K562 (cell line): ENCODE measurements around the gene DNAJC12. TPM values are rescaled to one million over a fixed set of nuclear protein-coding genes. Genes with fewer than 3 reads are reported as not detected.
"Not testable (repeated sequence)": the region's sequence is repeated elsewhere in the genome, so short reads cannot be mapped to it uniquely, and the experiment has no call there.

Experiments
- ARID1B ChIP-seq: fragments of 450-650 bp; IDR thresholded peaks from 2 replicates; pipeline ENCODE4 v1.6.1; 2016; ENCODE audit warnings: antibody characterized with exemption, mild to moderate bottlenecking, inconsistent platforms
- CEBPB ChIP-seq: fragments of 450-650 bp; IDR thresholded peaks from 2 replicates; pipeline ENCODE4 v1.6.1; 2016; ENCODE audit warnings: missing genetic modification characterization, missing compliant biosample characterization
- CEBPG ChIP-seq, 3 experiments: fragments of 200-800 bp in 1 of 3; sonication (Bioruptor generic) in 1 of 3; sonication (generic) in 1 of 3; formaldehyde crosslinking in 1 of 3; IDR thresholded peaks in 2 of 3; conservative IDR thresholded peaks in 1 of 3; 2 replicates each; pipeline versions ENCODE4 v1.6.1 to v1.8.0; 2016 to 2022; ENCODE audit warnings: missing compliant biosample characterization in 2 of 3, missing genetic modification characterization in 2 of 3, mild to moderate bottlenecking in 1 of 3, missing genetic modification reagents in 1 of 3
- DACH1 ChIP-seq: fragments of 450-650 bp; IDR thresholded peaks from 2 replicates; pipeline ENCODE4 v1.6.1; 2018; ENCODE audit not compliant: partially characterized antibody
- GATAD2B ChIP-seq: fragments of 450-650 bp; IDR thresholded peaks from 2 replicates; pipeline ENCODE4 v1.6.1; 2017; ENCODE audit warnings: mild to moderate bottlenecking, borderline replicate concordance
- HDAC3 ChIP-seq: fragments of 450-650 bp; IDR thresholded peaks from 2 replicates; pipeline ENCODE4 v1.6.1; 2018; ENCODE audit warnings: borderline replicate concordance, mild to moderate bottlenecking, moderate library complexity; ENCODE audit not compliant: partially characterized antibody
- HMG20A ChIP-seq: fragments of 450-650 bp; formaldehyde crosslinking; conservative IDR thresholded peaks from 2 replicates; pipeline ENCODE4 v1.4.0; 2020; ENCODE audit warnings: mild to moderate bottlenecking, mixed read lengths
- MYC ChIP-seq, 2 experiments: fragments of 250-450 bp in 1 of 2; sonication (Bioruptor Pico) in 1 of 2; IDR thresholded peaks; 2 replicates each; pipeline versions ENCODE4 v1.5.1 to v1.6.1; 2012 to 2021; ENCODE audit warnings: low read depth in 2 of 2, borderline replicate concordance in 1 of 2, improper control_type of control experiment in 1 of 2, low read length in 1 of 2, mild to moderate bottlenecking in 1 of 2, moderate library complexity in 1 of 2
- NKRF ChIP-seq: fragments of 450-650 bp; IDR thresholded peaks from 2 replicates; pipeline ENCODE4 v1.6.1; 2016; ENCODE audit warnings: borderline replicate concordance
- polyA plus RNA-seq, 8 experiments: library from polyadenylated mRNA; depleted of rRNA in 4 of 8; stranded (reverse) in 5 of 8; unstranded in 3 of 8; fragments of >200 nt; fragmentation: Nextera tagmentation in 2 of 8; fragmentation: Illumina TruSeq in 1 of 8; extraction: Ambion mirVana in 2 of 8; extraction: Trizol in 1 of 8; gene quantifications; 2 replicates each; pipeline versions ENCODE4 v1.2.1 to v1.2.3, GENCODE V29; 2011 to 2014; ENCODE audit warnings: inconsistent platforms in 1 of 8, missing spikeins in 1 of 8
- total RNA-seq, 7 experiments: library from RNA; depleted of rRNA in 6 of 7; stranded (reverse); fragments of >200 nt in 6 of 7; fragmentation: Illumina TruSeq in 2 of 7; extraction: Trizol in 2 of 7; gene quantifications; 2 replicates each; pipeline versions ENCODE4 v1.2.1 to v1.2.3, GENCODE V29; 2011 to 2021; ENCODE audit warnings: low replicate concordance in 1 of 7
- TF ChIP-seq, protein P1 (sequence below), 3 experiments: fragments of 200-800 bp in 1 of 3; fragments of 250-450 bp in 1 of 3; fragments of 450-650 bp in 1 of 3; sonication (Bioruptor Pico) in 1 of 3; sonication (Bioruptor generic) in 1 of 3; formaldehyde crosslinking in 1 of 3; IDR thresholded peaks; 2 replicates each; pipeline versions ENCODE4 v1.6.1 to v1.8.0; 2016 to 2022; ENCODE audit warnings: mild to moderate bottlenecking in 2 of 3, missing genetic modification characterization in 2 of 3, missing compliant biosample characterization in 1 of 3, moderate library complexity in 1 of 3

DNAJC12 gene
- total and polyA plus RNA-seq, 9 of the 15 experiments (the other 6 are each of a cell fraction or from before 2014, with no cell fraction given): 7.4 to 95.9 (median 68.5) TPM

GRCh38 chr10:67835541-67836394, 2.2 kb downstream of the DNAJC12 start (continued):
- TF ChIP-seq, protein P1, sequence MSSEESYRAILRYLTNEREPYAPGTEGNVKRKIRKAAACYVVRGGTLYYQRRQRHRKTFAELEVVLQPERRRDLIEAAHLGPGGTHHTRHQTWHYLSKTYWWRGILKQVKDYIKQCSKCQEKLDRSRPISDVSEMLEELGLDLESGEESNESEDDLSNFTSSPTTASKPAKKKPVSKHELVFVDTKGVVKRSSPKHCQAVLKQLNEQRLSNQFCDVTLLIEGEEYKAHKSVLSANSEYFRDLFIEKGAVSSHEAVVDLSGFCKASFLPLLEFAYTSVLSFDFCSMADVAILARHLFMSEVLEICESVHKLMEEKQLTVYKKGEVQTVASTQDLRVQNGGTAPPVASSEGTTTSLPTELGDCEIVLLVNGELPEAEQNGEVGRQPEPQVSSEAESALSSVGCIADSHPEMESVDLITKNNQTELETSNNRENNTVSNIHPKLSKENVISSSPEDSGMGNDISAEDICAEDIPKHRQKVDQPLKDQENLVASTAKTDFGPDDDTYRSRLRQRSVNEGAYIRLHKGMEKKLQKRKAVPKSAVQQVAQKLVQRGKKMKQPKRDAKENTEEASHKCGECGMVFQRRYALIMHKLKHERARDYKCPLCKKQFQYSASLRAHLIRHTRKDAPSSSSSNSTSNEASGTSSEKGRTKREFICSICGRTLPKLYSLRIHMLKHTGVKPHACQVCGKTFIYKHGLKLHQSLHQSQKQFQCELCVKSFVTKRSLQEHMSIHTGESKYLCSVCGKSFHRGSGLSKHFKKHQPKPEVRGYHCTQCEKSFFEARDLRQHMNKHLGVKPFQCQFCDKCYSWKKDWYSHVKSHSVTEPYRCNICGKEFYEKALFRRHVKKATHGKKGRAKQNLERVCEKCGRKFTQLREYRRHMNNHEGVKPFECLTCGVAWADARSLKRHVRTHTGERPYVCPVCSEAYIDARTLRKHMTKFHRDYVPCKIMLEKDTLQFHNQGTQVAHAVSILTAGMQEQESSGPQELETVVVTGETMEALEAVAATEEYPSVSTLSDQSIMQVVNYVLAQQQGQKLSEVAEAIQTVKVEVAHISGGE (CRISPR knock-in tag; IDR thresholded peaks at IDR 0.05): 0 out of 6 replicates have a peak, but pooled peaks of 1 of the 3 experiments have one; percentile 37
- TF ChIP-seq NKRF: peak; percentile 49; the same call in 1 of the 2 replicates
- TF ChIP-seq ARID1B: 0 out of 2 replicates have a peak, but pooled peaks have one; percentile 10
- TF ChIP-seq MYC (IDR thresholded peaks at IDR 0.05; ENCODE audit: low read depth, low read length): peak; percentile 72; the same call in 1 of the 2 replicates
- not testable (repeated sequence) for TF ChIP-seq MYC (CRISPR knock-in tag; IDR thresholded peaks at IDR 0.05; ENCODE audit: borderline replicate concordance, low read depth); CEBPG (CRISPR knock-in tag; IDR thresholded peaks at IDR 0.05)
- TF ChIP-seq HMG20A (CRISPR knock-in tag): 0 out of 2 replicates have a peak, but pooled peaks have one; percentile 22
- 0 out of 4 replicates have a peak, but pooled peaks of 1 of the 2 experiments have one; percentile 34 for TF ChIP-seq CEBPG (tag; conservative IDR thresholded peaks at IDR 0.05 in 1 of 2, IDR thresholded peaks at IDR 0.05 in 1 of 2)
- TF ChIP-seq GATAD2B: 0 out of 2 replicates have a peak, but pooled peaks have one; percentile 15
- peak; percentile 19 for TF ChIP-seq HDAC3
- TF ChIP-seq CEBPB (tag): peak; percentile 58
- TF ChIP-seq DACH1: peak; percentile 65
